HUES6 (cell line): ENCODE measurements around the gene KCNJ1.

Experiments used
- H3K27ac ChIP-seq: 2 replicates; pipeline ENCODE4 v1.7.0; 2013; ENCODE audit warnings: low read depth, mild to moderate bottlenecking, low read length, inconsistent platforms
- H3K27me3 ChIP-seq: 2 replicates; pipeline ENCODE4 v1.6.1; 2013; ENCODE audit warnings: low read length; ENCODE audit not compliant: control insufficient read depth, insufficient read depth
- H3K36me3 ChIP-seq: 2 replicates; pipeline ENCODE4 v1.6.1; 2013; ENCODE audit warnings: low read length; ENCODE audit not compliant: control insufficient read depth, insufficient read depth
- H3K4me1 ChIP-seq: 2 replicates; pipeline ENCODE4 v1.6.1; 2013; ENCODE audit warnings: low read length; ENCODE audit not compliant: control insufficient read depth, insufficient read depth
- H3K4me3 ChIP-seq: 2 replicates; pipeline ENCODE4 v1.5.1; 2013; ENCODE audit warnings: low read depth, low read length
- H3K9ac ChIP-seq: one replicate; pipeline ENCODE4 v1.6.1; 2013; ENCODE audit warnings: mild to moderate bottlenecking, low read length
- H3K9me3 ChIP-seq: 2 replicates; pipeline ENCODE4 v1.6.1; 2013; ENCODE audit warnings: low read depth, low read length; ENCODE audit not compliant: control insufficient read depth, insufficient read depth

The KCNJ1 gene

GRCh38 chr11:128800871-128801417, 66.2 kb downstream of the KCNJ1 start:
- Histone ChIP-seq H3K27me3 (no peaks in the 10 kb centered on the region), H3K27ac (no peak overlapping the region), H3K9ac (no peak overlapping the region), H3K9me3 (no peaks in the 10 kb centered on the region), H3K36me3 (no peaks in the 10 kb centered on the region), H3K4me1 (no peaks in the 10 kb centered on the region), H3K4me3 (no peak overlapping the region)

- no peak overlapping the region for H3K4me3 ChIP-seq
- no peaks in the 10 kb centered on the region for H3K36me3 ChIP-seq
- H3K4me1 ChIP-seq: no peaks in the 10 kb centered on the region
- no peak overlapping the region for H3K9ac ChIP-seq
- no peak overlapping the region for H3K27ac ChIP-seq
- no peaks in the 10 kb centered on the region for H3K27me3 ChIP-seq
- no peaks in the 10 kb centered on the region for H3K9me3 ChIP-seq
Measured at GRCh38 chr11:128796270-128796669, 70.8 kb downstream of the KCNJ1 start.

GRCh38 chr11:128790196-128790595, 76.9 kb downstream of the KCNJ1 start:
- H3K27me3 ChIP-seq: no peaks in the 10 kb centered on the region
- no peak overlapping the region for H3K9ac ChIP-seq
- no peak overlapping the region for H3K4me3 ChIP-seq
- H3K27ac ChIP-seq: no peak overlapping the region
- no peaks in the 10 kb centered on the region for H3K9me3 ChIP-seq
- H3K4me1 ChIP-seq: peaks cover 15% of the 10 kb centered on the region
- H3K36me3 ChIP-seq: no peaks in the 10 kb centered on the region

GRCh38 chr11:128789497-128790150, 77.5 kb downstream of the KCNJ1 start:
- H3K36me3 ChIP-seq: no peaks in the 10 kb centered on the region
- peaks cover 19% of the 10 kb centered on the region for H3K4me1 ChIP-seq
- H3K27ac ChIP-seq: no peak overlapping the region
- no peaks in the 10 kb centered on the region for H3K9me3 ChIP-seq
- H3K4me3 ChIP-seq: no peak overlapping the region
- H3K27me3 ChIP-seq: no peaks in the 10 kb centered on the region
- H3K9ac ChIP-seq: no peak overlapping the region
